Measurements from ENCODE around the gene USP4.

GRCh38 chr3:49271047-49271446, 68.8 kb downstream of the USP4 start:
- TF ChIP-seq ZNF274 (IDR thresholded peaks at IDR 0.05; ENCODE audit: low read depth, low read length), result no peak
- TF ChIP-seq SUZ12 (IDR thresholded peaks at IDR 0.05; ENCODE audit: extremely low read depth, insufficient read depth, insufficient read length), result no peak
- TF ChIP-seq YY1 (IDR thresholded peaks at IDR 0.05; ENCODE audit: insufficient read depth, insufficient read length), result no peak
